ENCODE measurements around the gene NHERF1.

The NHERF1 gene

GRCh38 chr17:74776990-74777389, 28.6 kb downstream of the NHERF1 start:
- H3K9me3 ChIP-seq (ENCODE audit: control insufficient read depth, insufficient read depth, low read depth, low read length): no peaks in the 10 kb centered on the region
- peaks cover 3 to 48% of the 10 kb centered on the region in 2 experiments; a peak in 2 of 3 replicates for H3K36me3 ChIP-seq (ENCODE audit: control insufficient read depth in 2 of 2, insufficient read depth in 1 of 2, low read length in 2 of 2)
- H3K27ac ChIP-seq (ENCODE audit: extremely low read depth, low read depth, low read length): no peak overlapping the region; the same call in 1 of the 2 replicates
- ChIA-PET CTCF (interaction anchor here (0.6 to 12.4 kb wide), 7 partner anchors 15 to 120 kb away, joined by 3 to 120 read pairs (median 13); partner anchors contain the start of gene NHERF1), POLR2A (interaction anchor here (0.9 to 3.9 kb wide), 15 partner anchors 10 to 120 kb away, joined by 3 to 49 read pairs (median 5); partner anchors contain the start of gene FDXR)
- peaks cover 3% of the 10 kb centered on the region; the same call in 1 of the 2 replicates for H3K4me1 ChIP-seq (ENCODE audit: control insufficient read depth, insufficient read depth, low read length)
- peak overlapping the region; percentile 84 for H3K4me3 ChIP-seq (ENCODE audit: low read depth, low read length)
- no peak for TF ChIP-seq HIC1 (tag by site-specific recombination; IDR thresholded peaks at IDR 0.05)
- TF ChIP-seq ZNF19 (tag by site-specific recombination; IDR thresholded peaks at IDR 0.05; ENCODE audit: low read depth): no peak
- no peak for TF ChIP-seq ZNF510 (tag by site-specific recombination; IDR thresholded peaks at IDR 0.05; ENCODE audit: insufficient replicate concordance)
- no peak for TF ChIP-seq ZBTB44 (tag by site-specific recombination; IDR thresholded peaks at IDR 0.05)
- TF ChIP-seq ZNF311 (tag by site-specific recombination; IDR thresholded peaks at IDR 0.05; ENCODE audit: borderline replicate concordance): no peak
- TF ChIP-seq ZNF24 (tag by site-specific recombination; IDR thresholded peaks at IDR 0.05): no peak
- TF ChIP-seq ZSCAN30 (tag by site-specific recombination; IDR thresholded peaks at IDR 0.05): no peak
- TF ChIP-seq ZNF37A (tag by site-specific recombination; IDR thresholded peaks at IDR 0.05): no peak

- H3K36me3 ChIP-seq (ENCODE audit: control insufficient read depth in 2 of 2, insufficient read depth in 1 of 2, low read length in 2 of 2): peaks cover 3 to 47% of the 10 kb centered on the region in 2 experiments; a peak in 2 of 3 replicates
- H3K9me3 ChIP-seq (ENCODE audit: control insufficient read depth, insufficient read depth, low read depth, low read length): no peaks in the 10 kb centered on the region
- no peak overlapping the region for H3K27ac ChIP-seq (ENCODE audit: extremely low read depth, low read depth, low read length)
- TF ChIP-seq SCRT2 (tag by site-specific recombination; IDR thresholded peaks at IDR 0.05) (no peak), SP7 (tag by site-specific recombination; IDR thresholded peaks at IDR 0.05) (peak; percentile 83)
- peaks cover 3% of the 10 kb centered on the region; the same call in 1 of the 2 replicates for H3K4me1 ChIP-seq (ENCODE audit: control insufficient read depth, insufficient read depth, low read length)
- CTCF ChIA-PET: interaction anchor here (2.7 to 12.4 kb wide), 3 partner anchors 14 to 84 kb away, joined by 14 to 120 read pairs (median 84); partner anchors contain the start of gene NHERF1
- no peak overlapping the region for H3K4me3 ChIP-seq (ENCODE audit: low read depth, low read length)
- POLR2A ChIA-PET: no interaction called here
Observed at GRCh38 chr17:74777901-74778515, 29.6 kb downstream of the NHERF1 start.

GRCh38 chr17:74778960-74779359, 30.5 kb downstream of the NHERF1 start:
- ChIA-PET CTCF (interaction anchor here (0.5 to 12.4 kb wide), 6 partner anchors 13 to 934 kb away, joined by 3 to 120 read pairs (median 8); no protein-coding TSS in a partner anchor), POLR2A (interaction anchor here (0.6 to 1.9 kb wide), 6 partner anchors 10 to 1526 kb away, joined by 3 to 5 read pairs (median 4); partner anchors contain the start of gene FDXR)
- H3K9me3 ChIP-seq (ENCODE audit: control insufficient read depth, insufficient read depth, low read depth, low read length): no peaks in the 10 kb centered on the region
- H3K36me3 ChIP-seq (ENCODE audit: control insufficient read depth in 2 of 2, insufficient read depth in 1 of 2, low read length in 2 of 2): peaks cover 3 to 37% of the 10 kb centered on the region in 2 experiments; a peak in 2 of 3 replicates
- no peak overlapping the region for H3K4me3 ChIP-seq (ENCODE audit: low read depth, low read length)
- peaks cover 3% of the 10 kb centered on the region; the same call in 1 of the 2 replicates for H3K4me1 ChIP-seq (ENCODE audit: control insufficient read depth, insufficient read depth, low read length)
- no peak overlapping the region for H3K27ac ChIP-seq (ENCODE audit: extremely low read depth, low read depth, low read length)
- TF ChIP-seq KLF10 (tag by site-specific recombination; IDR thresholded peaks at IDR 0.05) (no peak), ZNF10 (tag by site-specific recombination; IDR thresholded peaks at IDR 0.05) (no peak), ZNF701 (tag by site-specific recombination; IDR thresholded peaks at IDR 0.05) (no peak), ZIC2 (tag by site-specific recombination; IDR thresholded peaks at IDR 0.05) (no peak), ZNF768 (tag by site-specific recombination; IDR thresholded peaks at IDR 0.05) (no peak), ZNF530 (tag by site-specific recombination; IDR thresholded peaks at IDR 0.05; ENCODE audit: low read depth) (no peak), ZNF174 (tag by site-specific recombination; IDR thresholded peaks at IDR 0.05) (no peak), ZNF354C (tag by site-specific recombination; IDR thresholded peaks at IDR 0.05; ENCODE audit: borderline replicate concordance, low read depth) (no peak), ZBTB20 (tag by site-specific recombination; IDR thresholded peaks at IDR 0.05) (no peak), ZNF664 (tag by site-specific recombination; IDR thresholded peaks at IDR 0.05) (no peak), BCL11B (tag by site-specific recombination; IDR thresholded peaks at IDR 0.05; ENCODE audit: low read depth) (no peak), SP7 (tag by site-specific recombination; IDR thresholded peaks at IDR 0.05) (peak; percentile 43; the same call in 1 of the 2 replicates), HOXD13 (CRISPR knock-in tag; IDR thresholded peaks at IDR 0.05; ENCODE audit: borderline replicate concordance) (no peak), ZNF623 (tag by site-specific recombination; IDR thresholded peaks at IDR 0.05) (no peak), ZNF692 (tag by site-specific recombination; IDR thresholded peaks at IDR 0.05) (no peak), ZBTB44 (tag by site-specific recombination; IDR thresholded peaks at IDR 0.05) (no peak)
